Measurements from ENCODE around the gene MVB12A. TPM values are rescaled to one million over a fixed set of nuclear protein-coding genes. Genes with fewer than 3 reads are reported as not detected.

MVB12A gene
- total and polyA plus RNA-seq, 9 of the 15 experiments (the other 6 are each of a cell fraction or from before 2014, with no cell fraction given): 1.2 to 46.2 (median 22.4) TPM

GRCh38 chr19:17469092-17469480 is 49.2 kb downstream of the MVB12A start (continued):
- TF ChIP-seq, protein P1, sequence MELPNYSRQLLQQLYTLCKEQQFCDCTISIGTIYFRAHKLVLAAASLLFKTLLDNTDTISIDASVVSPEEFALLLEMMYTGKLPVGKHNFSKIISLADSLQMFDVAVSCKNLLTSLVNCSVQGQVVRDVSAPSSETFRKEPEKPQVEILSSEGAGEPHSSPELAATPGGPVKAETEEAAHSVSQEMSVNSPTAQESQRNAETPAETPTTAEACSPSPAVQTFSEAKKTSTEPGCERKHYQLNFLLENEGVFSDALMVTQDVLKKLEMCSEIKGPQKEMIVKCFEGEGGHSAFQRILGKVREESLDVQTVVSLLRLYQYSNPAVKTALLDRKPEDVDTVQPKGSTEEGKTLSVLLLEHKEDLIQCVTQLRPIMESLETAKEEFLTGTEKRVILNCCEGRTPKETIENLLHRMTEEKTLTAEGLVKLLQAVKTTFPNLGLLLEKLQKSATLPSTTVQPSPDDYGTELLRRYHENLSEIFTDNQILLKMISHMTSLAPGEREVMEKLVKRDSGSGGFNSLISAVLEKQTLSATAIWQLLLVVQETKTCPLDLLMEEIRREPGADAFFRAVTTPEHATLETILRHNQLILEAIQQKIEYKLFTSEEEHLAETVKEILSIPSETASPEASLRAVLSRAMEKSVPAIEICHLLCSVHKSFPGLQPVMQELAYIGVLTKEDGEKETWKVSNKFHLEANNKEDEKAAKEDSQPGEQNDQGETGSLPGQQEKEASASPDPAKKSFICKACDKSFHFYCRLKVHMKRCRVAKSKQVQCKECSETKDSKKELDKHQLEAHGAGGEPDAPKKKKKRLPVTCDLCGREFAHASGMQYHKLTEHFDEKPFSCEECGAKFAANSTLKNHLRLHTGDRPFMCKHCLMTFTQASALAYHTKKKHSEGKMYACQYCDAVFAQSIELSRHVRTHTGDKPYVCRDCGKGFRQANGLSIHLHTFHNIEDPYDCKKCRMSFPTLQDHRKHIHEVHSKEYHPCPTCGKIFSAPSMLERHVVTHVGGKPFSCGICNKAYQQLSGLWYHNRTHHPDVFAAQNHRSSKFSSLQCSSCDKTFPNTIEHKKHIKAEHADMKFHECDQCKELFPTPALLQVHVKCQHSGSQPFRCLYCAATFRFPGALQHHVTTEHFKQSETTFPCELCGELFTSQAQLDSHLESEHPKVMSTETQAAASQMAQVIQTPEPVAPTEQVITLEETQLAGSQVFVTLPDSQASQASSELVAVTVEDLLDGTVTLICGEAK (IDR thresholded peaks at IDR 0.05): 0 out of 2 replicates have a peak, but pooled peaks have one; percentile 13
- TF ChIP-seq, protein P1 (CRISPR knock-in tag; IDR thresholded peaks at IDR 0.05): no peak
- TF ChIP-seq SRSF3 (IDR thresholded peaks at IDR 0.05; ENCODE audit: insufficient read depth, low read length): no peak
- peak in 1 of 2 experiments; percentile 73; a peak in 1 of 4 replicates for TF ChIP-seq FOXA3 (CRISPR knock-in tag; conservative IDR thresholded peaks at IDR 0.05 in 1 of 2, IDR thresholded peaks at IDR 0.05 in 1 of 2)
- TF ChIP-seq, protein P2, sequence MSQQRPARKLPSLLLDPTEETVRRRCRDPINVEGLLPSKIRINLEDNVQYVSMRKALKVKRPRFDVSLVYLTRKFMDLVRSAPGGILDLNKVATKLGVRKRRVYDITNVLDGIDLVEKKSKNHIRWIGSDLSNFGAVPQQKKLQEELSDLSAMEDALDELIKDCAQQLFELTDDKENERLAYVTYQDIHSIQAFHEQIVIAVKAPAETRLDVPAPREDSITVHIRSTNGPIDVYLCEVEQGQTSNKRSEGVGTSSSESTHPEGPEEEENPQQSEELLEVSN (IDR thresholded peaks at IDR 0.05; ENCODE audit: borderline replicate concordance in 1 of 2, extremely low read depth in 1 of 2, insufficient read depth in 1 of 2, insufficient read length in 1 of 2, low read depth in 1 of 2, low read length in 1 of 2, poor library complexity in 1 of 2, severe bottlenecking in 1 of 2): peak in 1 of 2 experiments; percentile 13
- TF ChIP-seq HMGN3 (IDR thresholded peaks at IDR 0.05; ENCODE audit: borderline replicate concordance, extremely low read depth, insufficient read length, low read depth, low read length): peak; percentile 8
- TF ChIP-seq TRIM28 (IDR thresholded peaks at IDR 0.05): no peak
- TF ChIP-seq SAFB2 (IDR thresholded peaks at IDR 0.05; ENCODE audit: borderline replicate concordance, low read depth, low read length, severe bottlenecking): no peak
- TF ChIP-seq EHMT2 (IDR thresholded peaks at IDR 0.05): no peak
- TF ChIP-seq ESRRB (CRISPR knock-in tag; IDR thresholded peaks at IDR 0.05; ENCODE audit: borderline replicate concordance): no peak
- peak in 1 of 2 experiments; percentile 99 for TF ChIP-seq MNT (conservative IDR thresholded peaks at IDR 0.05)
- TF ChIP-seq ZNF316 (IDR thresholded peaks at IDR 0.05): no peak
